ENCODE measurements around the gene NVL.

The NVL gene

DNA sequence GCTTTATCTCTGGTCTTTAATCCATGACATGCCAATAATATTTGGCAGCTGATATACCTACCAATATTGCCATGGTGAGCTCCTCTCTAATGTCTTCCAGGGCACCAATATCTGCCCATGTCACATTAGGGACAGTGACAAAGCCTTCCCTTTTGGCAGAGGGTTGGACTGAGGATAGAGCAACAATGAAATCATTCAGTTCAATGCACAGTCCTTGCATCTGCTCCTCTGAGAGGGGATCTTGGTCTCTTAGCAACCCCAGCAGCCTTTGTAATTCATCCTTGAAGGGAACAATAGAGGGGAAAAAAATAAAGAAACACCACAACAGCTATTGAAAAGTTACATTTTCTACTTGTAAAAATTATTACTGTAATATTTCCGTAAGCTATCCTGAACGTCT, 42.3 kb downstream of the NVL start:
- no peak for DNase-seq (ENCODE audit: low read depth in 2 of 2)

DNA sequence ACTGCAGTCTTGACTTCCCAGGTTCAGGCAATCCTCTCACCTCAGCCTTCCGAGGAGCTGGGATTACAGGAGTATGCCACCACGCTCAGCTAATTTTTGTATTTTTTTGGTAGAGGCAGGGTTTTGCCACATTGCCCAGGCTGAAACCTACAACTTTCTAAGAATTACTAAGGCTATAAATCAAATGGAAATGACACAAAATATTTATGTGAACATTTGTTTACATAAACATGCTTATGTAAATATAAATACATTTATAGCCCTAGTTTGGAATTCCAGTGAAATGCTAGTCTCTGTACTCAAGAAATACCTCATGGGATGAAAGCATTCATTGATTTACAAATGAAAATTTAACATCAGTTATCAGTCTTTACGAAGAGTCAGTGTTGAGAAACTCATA, 47.8 kb downstream of the NVL start:
- DNase-seq (ENCODE audit: low read depth in 2 of 2): no peak

DNA sequence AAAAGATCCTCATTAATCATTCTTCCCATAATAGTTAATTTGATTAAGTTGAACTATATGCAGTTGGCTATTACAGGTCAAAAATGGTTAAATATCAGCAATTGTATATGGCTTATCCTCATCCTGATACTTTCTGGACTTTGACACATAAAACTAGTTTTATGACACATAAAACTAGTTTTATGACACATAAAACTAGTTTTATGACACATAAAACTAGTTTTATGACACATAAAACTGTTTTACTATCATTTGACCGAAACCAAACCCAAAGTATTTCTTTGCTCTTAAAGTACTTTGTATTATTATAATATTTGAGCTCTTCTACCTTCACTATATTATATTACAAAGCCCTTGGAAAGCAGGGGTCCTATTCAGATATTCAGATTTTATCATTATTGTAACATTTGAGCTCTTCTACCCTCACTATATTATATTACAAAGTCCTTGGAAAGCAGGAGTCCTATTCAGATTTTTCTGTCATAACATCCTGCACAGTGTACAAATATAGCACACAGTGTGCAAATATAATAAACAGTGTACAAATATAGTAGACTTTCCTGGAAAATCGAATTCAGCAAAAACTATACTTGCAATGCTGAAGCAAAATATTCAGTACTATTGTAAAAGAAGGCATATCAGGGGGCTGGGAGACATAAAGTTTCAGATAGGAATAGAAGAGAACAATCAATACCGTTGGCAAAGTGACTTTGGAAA, 53.0 kb downstream of the NVL start:
- no peak for DNase-seq (ENCODE audit: low read depth in 2 of 2)

DNA sequence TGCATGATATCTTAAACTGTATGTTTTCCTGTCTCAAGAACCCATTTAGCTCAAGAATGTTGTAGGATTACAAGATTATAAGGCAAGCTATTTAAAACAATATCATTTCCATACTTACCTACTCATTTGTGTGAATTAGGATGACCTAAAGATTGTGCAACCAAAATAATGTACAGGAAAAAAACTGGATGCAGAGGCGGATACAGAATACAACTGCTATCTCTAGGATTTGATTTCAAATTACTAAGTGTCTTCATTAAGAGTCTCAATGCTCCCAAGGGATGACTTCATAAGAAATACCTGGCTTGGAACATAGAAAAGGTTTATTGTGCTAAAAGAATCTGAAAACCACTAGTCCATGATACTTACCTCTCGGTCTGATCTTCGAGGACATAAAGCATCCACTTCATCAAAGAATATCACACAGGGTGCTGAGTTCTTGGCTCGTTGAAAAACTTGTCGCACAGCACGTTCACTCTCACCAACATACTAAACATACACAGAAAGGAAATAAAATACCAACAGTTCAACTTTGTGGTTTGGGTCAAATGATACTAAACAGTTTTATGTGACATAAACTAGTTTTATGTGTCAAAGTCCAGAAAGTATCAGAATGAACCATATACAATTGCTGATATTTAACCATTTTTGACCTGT, 54.9 kb downstream of the NVL start:
- DNase-seq (ENCODE audit: low read depth in 2 of 2): no peak

DNA sequence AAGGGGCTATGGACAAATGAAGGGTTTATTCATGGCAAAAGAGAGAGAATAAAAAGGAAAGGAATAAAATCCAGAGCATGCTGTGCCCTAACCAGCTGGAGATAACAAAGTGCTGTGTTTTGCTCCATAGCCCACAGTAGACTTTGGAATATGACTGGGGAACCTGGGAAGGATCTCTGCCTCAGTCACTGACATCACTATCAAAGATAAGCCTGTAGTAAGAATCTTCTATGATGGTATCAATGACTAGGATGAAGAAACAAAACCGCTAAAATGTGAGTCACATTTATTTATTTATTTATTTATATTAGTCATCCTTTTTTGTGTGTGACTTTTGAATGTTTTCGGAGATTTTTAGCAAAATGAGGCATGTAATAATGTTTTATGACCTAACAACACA, 56.3 kb downstream of the NVL start:
- no peak for DNase-seq (ENCODE audit: low read depth in 2 of 2)

DNA sequence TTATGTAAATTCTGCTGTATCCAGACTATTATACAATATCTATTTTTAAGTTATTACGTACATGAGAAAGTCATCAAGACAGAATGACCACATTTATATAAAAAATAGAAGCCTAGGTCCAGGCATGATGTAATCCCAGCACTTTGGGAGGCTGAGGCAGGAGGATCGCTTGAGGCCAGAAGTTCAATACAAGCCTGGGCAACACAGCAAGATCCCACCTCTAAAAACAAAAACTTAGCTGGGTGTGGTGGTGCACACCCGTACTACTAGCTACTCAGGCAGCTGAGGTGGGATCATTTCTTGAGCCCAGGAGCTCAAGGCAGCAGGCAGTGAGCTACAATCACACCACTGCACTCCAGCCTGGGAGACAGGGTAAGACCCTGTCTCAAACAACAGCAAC, 58.9 kb downstream of the NVL start:
- DNase-seq (ENCODE audit: low read depth in 2 of 2): no peak

DNA sequence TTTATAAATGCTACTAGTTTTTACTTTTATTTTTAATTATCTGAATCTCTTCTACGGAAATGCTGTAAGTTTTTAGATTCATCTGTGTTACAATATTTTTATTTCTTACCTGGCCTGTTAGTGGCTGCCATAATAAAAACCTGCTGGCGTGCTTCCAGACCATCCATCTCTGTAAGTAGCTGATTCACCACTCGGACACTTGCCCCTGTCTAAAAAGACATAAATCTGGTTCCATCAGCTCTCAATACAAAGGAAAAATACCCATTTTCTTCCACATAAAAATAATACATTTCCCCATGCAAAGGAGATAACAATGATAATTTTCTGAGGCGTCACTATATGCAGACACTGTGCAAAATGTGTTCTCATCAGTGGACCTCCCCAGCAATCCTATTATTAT, 62.0 kb downstream of the NVL start:
- DNase-seq (ENCODE audit: low read depth in 2 of 2): no peak

DNA sequence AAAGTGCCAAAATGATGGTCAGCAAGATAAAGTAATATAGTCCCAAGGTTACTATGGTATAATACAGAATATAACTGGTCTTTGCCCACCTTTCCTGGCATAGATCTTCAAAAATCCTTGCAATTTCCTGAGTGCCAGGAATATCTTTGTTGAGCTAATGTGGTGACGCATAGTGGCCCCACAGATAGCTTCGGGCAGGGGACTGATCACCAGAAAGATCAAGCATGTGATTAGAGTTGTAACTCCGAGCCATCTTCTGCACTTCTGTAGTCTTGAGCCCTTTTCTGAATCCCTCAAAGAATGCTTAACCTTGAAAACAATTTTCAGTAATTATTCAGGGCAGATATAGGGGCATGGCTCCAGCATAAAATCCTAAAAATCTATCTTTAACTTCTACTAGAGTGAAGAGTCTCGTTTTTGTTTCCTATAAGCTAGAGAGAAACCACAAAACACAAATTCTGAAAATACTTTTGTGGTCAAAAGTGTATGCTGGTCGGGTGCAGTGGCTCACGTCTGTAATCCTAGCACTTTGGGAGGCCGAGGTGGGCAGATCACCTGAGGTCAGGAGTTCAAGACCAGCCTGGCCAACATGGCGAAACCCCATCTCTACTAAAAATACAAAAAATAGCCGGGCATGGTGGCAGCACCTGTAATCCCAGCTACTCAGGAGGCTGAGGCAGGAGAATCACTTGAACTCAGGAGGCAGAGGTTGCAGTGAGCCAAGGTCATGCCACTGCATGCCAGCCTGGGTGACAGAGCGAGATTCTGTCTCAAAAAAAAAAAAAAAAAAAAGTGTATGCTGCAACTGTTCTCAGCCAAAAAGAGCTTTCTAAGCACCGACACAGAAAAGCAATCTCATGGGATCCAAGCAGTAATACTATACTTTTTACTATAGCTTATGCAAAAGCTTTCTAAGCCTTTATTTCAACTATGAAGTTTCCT, 62.8 kb downstream of the NVL start:
- DNase-seq (ENCODE audit: low read depth in 2 of 2): no peak

DNA sequence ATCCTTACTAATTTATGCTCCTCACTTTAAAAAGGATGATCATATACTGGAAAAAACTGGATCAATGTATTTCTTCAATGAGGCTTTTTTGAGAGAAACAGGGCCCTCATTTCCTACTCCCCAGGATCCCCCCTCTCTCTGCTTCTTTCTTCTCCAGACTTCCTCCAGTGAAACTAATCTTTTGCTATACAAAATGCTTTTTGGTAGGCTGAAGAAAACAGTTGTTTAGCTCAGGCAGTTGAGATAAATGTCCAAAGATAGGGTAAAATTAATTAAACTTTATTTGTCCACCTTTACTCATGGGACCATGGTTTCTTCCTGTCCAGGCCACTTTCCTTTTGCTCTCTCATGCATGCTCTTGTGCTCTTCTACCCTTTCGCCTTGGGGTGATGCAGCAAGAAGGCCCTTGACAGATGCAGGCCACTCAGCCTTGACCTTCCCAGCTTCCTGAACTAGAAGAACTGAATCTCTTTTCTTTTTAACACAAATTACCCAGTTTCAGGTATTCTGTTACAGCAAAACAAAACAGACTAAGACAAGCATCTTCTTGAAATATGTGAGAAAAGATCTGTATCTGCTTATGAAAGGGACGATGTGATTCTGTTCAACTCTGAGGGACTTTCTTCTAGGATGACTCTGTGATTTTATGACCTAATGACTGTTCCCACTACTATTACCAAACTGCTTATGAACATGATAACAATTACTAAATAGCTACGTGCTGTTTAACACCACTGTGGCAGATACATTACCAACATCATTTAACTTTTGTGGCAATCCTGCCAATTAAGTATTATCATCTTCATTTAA, 63.7 kb downstream of the NVL start:
- DNase-seq (ENCODE audit: low read depth in 2 of 2): no peak

DNA sequence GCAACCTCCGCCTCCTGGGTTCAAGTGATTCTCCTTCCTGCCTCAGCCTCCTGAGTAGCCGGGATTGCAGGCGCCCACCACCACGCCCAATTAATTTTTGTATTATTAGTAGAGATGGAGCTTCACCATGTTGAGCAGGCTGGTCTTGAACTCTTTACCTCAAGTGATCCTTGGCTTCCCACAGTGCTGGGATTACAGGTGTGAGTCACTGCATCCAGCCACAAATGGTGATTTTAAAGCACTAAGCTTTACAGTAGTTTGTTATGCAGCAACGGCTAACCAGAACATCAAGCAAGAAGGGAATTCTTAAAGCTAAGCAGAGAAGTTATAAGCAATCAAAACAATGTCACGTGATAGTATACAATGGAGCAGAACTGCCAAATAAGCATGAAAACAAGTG, 65.7 kb downstream of the NVL start:
- DNase-seq (ENCODE audit: low read depth in 2 of 2): no peak

DNA sequence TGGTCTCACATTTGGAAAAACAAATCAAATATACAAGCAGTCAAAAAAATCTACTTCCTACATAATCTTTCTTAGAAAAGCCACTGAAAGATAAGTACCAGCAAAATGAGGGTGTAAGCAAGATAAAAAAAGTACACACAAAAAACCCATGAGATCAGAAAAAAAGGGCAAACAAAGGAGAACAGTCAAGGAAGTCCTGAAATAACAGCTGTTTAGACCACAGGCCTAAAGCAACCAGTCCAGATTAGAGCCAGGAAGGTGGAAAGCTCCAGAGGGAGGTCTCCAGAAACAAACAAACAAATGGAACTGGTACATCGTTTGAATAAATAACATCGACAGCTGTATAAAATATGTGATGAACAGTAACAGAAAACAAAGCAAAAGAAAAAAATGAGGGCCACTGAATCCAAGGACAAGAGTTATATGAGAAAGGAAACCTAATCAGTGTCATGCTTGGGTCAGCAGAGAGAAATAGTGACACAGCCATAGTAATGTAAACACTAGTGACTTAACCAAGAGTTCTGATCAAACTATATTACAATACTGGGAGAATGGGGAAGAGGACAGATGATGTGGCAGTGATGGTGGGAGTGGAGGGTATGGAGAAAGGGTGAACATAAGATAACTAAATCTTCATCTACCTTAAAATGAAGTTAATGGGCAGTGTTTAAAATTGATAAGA, 67.5 kb downstream of the NVL start:
- DNase-seq (ENCODE audit: low read depth in 2 of 2): no peak

DNA sequence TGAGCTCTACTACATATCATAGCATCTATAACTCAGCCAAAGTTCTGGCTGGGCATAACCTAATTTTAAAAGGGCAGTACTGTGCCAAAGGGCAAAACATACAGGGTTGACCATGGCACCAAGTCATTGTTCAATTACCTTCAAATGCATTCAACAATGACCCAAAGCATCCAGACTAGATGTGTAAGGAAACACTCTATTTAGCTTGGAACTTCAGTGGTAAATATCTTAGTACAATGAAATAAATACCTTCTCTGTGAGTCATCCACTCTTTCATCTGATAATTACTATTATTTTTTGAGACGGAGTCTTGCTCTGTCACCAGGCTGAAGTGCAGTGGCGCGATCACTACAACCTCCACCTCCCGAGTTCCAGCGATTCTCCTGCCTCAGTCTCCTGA, 70.0 kb downstream of the NVL start:
- no peak for DNase-seq (ENCODE audit: low read depth in 2 of 2)

DNA sequence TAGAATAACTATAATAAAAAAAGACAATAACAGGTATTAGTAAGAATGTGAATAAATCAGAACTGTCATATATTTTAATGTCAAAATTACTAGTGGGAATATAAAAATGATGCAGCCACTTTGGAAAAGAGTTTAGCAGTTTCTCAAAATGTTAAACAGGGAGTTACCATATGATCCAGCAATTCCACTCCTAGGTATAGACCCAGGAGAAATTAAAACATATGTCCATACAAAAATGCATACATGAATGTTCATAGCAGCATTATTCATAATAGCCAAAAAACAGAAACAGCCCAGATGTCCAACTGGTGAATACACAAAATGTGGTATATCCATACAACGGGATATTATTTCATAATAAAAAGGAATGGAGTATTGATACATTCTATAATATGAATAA, 71.6 kb downstream of the NVL start:
- no peak for DNase-seq (ENCODE audit: low read depth in 2 of 2)

DNA sequence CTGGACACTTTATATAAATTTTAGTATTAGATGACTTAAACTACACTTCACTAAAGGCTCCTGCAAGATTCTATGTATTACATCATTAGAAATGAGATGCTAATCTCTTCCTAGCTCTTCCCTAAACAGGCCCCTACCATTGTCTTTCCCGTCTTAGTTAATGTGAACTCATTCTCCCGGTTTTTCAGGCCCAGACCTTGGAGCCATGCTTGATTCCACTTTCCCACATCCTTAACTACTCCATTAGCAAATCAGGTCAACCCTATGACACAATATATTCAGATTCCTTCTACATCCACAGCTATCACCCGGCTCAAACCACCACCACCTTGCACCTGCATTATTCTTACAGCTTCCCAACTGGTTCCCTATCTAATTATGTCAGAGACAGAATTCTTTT, 73.3 kb downstream of the NVL start:
- DNase-seq (ENCODE audit: low read depth in 2 of 2): no peak

DNA sequence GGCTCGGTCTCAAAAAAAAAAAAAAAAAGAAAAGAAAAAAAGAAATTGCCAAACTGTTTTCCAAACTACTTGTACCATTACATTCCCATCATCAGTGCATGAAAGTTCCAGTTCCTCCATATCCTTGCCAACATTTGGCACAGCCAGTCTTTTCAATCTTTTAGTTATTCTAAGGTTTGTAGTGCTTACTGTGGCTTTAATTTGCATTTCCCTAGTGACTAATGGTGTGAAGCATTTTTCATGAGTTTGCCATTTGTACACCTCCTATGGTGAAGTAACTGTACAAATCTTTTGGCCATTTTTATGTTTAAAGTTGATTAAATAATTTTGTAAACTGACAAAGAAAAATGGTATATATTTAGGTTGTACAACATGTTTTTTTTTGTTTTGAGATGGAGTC, 76.3 kb downstream of the NVL start:
- DNase-seq (ENCODE audit: low read depth in 2 of 2): no peak

DNA sequence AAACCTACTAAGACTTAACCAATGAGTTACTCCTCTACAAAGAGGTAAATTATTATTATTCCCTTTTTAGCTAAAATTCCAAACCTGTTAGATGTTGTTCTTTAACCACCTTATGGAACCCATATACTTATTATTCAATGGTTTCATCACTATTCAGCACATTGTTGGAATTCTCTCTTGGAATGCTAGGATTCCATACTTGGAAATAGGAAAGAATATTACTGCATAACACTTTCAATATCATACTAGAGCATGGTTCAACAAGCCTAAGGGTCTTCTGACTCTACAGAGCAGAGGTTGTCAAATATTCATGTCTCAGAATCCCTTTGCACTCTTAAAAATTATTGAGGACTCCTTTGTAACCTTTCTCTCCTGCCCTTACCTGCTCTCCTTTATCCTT, 77.5 kb downstream of the NVL start:
- DNase-seq (ENCODE audit: low read depth in 2 of 2): no peak

DNA sequence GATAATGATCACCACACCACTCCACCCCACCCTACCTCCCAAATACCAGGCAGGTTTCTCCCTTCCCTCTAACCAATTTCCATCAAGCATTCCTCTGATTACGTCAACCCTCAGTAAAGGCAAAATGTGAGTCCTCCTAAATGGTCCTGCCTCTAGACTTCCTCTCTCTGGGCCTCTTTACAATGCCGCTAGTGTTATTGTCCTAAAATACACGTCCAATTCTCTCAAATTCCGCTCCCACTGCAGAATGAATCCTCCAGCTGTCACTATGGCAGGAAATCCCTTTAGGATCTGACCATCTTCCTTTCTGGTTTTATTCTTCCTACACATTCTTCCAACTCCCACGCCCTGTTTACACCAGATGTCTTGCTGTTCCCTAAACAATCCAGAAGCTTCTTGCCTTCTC, 78.2 kb downstream of the NVL start:
- no peak for DNase-seq (ENCODE audit: low read depth in 2 of 2)

DNA sequence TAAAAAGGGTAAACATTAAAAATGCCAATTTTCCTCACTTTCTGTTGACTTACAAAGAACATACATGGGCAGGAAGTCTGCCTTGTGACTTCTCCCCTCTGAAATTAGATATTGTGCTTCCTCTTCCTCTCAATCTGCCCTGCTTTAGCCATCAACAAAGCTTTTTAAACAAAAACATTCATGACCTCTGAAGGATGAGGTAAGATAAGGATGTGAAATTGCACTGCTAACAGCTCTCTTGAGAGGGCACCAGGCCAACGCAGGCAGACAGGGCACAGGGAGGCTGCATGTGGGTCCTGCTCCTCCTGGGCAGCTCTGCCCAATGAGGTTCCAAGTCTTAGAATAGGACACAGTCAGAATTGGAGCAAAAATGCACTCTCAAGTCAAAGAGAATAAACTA, 84.8 kb downstream of the NVL start:
- no peak for DNase-seq (ENCODE audit: low read depth in 2 of 2)

DNA sequence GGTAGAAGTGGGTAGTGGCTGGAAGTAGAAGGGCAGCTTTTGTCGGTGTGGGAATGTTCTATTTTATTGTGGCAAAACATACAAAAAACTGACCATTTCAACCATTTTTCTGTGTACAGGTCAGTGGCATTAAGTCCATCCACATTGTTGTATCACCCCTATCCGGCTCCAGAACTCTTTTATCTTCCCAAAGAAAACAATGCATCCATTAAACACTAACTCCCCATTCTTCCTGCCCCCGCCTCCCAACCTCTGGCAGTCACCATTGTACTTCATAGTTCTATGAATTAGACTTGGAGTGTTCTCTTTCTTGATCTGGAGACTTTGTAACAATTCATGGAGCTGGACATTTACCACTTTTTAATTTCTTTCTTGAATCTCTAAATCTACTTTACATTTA, 91.2 kb downstream of the NVL start:
- DNase-seq (ENCODE audit: low read depth in 2 of 2): no peak

DNA sequence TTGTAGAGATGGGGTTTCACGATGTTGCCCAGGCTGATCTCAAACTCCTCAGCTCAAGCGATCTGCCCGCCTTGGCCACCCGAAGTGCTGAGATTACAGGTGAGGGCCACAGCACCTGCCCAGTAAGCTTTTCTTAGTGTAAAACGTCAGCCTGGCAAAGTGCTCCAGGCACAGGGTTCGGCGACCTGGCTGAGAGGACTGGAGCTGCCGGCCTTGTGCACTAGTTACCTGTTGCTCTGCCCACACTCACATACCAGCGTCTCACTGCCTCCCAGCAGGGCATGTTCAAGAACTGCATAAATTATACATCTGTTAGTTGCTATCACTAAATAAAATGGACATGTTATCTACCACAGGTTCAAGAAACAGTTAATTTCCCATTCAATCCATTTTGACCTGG, 91.8 kb downstream of the NVL start:
- no peak for DNase-seq (ENCODE audit: low read depth in 2 of 2)

DNA sequence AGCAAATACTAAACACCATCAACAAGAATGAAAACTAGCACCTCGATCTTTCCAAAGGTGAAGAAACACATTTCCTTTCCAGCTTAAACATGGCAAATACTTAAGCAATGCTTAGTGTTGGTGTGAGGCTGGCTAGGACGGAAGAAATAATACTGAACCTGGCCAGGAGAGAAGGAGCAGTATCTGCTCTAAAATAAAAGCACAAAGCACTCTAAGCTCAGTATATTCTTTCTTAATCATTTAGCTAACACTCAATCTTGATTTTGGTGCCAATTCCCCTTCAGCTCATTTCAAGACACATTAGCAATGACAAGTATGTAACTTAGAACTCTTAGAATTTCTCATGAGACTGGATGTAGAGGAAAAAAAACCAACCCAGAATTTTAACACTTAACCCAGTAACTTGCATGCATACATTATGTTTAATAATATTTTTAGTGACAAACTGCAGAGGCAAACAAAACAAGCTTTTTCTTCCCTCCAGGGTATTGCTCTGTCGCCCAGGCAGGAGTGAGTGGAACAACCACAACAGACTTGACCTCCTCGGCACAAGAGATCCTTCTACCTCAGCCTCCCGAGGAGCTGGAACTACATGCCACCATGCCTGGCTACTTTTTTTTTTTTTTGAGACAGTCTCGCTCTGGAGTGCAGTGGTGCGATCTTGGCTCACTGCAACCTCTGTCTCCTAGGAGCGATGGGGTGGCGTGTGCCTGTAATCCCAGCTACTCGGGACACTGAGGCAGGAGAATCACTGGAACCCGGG, 92.7 kb downstream of the NVL start:
- DNase-seq (ENCODE audit: low read depth in 2 of 2): no peak

All from stimulated activated CD4-positive, alpha-beta T cell treated with anti-CD3 and anti-CD28 coated beads, Interleukin-1b, Interleukin-23, amount 100 ng/mL, for 4 hours (primary cell).